Effector memory CD4-positive, alpha-beta T cell (primary cell): ENCODE results near the gene SUPT3H.

ENCODE experiments used
- DNase-seq, 3 donors: peaks; one replicate each; pipeline ENCODE4 v3.0.0-alpha.2; 2020
- H3K27ac ChIP-seq: 2 replicates; pipeline ENCODE4 v1.7.0; 2013; ENCODE audit warnings: mild to moderate bottlenecking, low read length, moderate library complexity; ENCODE audit not compliant: insufficient read depth, poor library complexity, severe bottlenecking
- H3K27me3 ChIP-seq: replicated peaks from 2 replicates; pipeline ENCODE4 v1.7.0; 2013; ENCODE audit warnings: mild to moderate bottlenecking, low read length; ENCODE audit not compliant: insufficient read depth, control insufficient read depth, poor library complexity, severe bottlenecking
- H3K36me3 ChIP-seq: 2 replicates; pipeline ENCODE4 v1.7.0; 2013; ENCODE audit warnings: mild to moderate bottlenecking, low read length, moderate library complexity; ENCODE audit not compliant: control insufficient read depth, insufficient read depth
- H3K4me1 ChIP-seq: 2 replicates; pipeline ENCODE4 v1.7.0; 2013; ENCODE audit warnings: low read length, mild to moderate bottlenecking; ENCODE audit not compliant: control insufficient read depth, insufficient read depth, poor library complexity, severe bottlenecking
- H3K4me3 ChIP-seq: 2 replicates; pipeline ENCODE4 v1.7.0; 2013; ENCODE audit warnings: low read length, low read depth, mild to moderate bottlenecking; ENCODE audit not compliant: insufficient read depth, poor library complexity, severe bottlenecking
- H3K9me3 ChIP-seq: 2 replicates; pipeline ENCODE4 v1.7.0; 2013; ENCODE audit warnings: mild to moderate bottlenecking, low read length, moderate library complexity; ENCODE audit not compliant: control insufficient read depth

The SUPT3H gene

GRCh38 chr6:44960898-44961297, 416.8 kb downstream of the SUPT3H start:
- H3K9me3 ChIP-seq, result no peaks in the 10 kb centered on the region
- H3K4me3 ChIP-seq, result no peak overlapping the region
- DNase-seq, result no peak
- no peak overlapping the region for H3K27ac ChIP-seq
- no peaks in the 10 kb centered on the region for H3K27me3 ChIP-seq
- H3K36me3 ChIP-seq, result no peaks in the 10 kb centered on the region
- no peaks in the 10 kb centered on the region for H3K4me1 ChIP-seq

GRCh38 chr6:44959651-44960050, 418.1 kb downstream of the SUPT3H start:
- no peaks in the 10 kb centered on the region for H3K9me3 ChIP-seq
- H3K4me1 ChIP-seq, result no peaks in the 10 kb centered on the region
- H3K27me3 ChIP-seq, result no peaks in the 10 kb centered on the region
- no peak for DNase-seq
- H3K36me3 ChIP-seq, result no peaks in the 10 kb centered on the region
- H3K27ac ChIP-seq, result no peak overlapping the region
- no peak overlapping the region for H3K4me3 ChIP-seq

GRCh38 chr6:44957156-44957555, 420.6 kb downstream of the SUPT3H start:
- H3K9me3 ChIP-seq, result no peaks in the 10 kb centered on the region
- H3K27me3 ChIP-seq, result no peaks in the 10 kb centered on the region
- H3K4me3 ChIP-seq, result no peak overlapping the region
- no peaks in the 10 kb centered on the region for H3K36me3 ChIP-seq
- no peak overlapping the region for H3K27ac ChIP-seq
- no peak for DNase-seq
- H3K4me1 ChIP-seq, result no peaks in the 10 kb centered on the region

- H3K9me3 ChIP-seq, result no peaks in the 10 kb centered on the region
- H3K27ac ChIP-seq, result no peak overlapping the region
- no peak for DNase-seq
- H3K36me3 ChIP-seq, result no peaks in the 10 kb centered on the region
- H3K4me1 ChIP-seq, result no peaks in the 10 kb centered on the region
- H3K27me3 ChIP-seq, result no peaks in the 10 kb centered on the region
- no peak overlapping the region for H3K4me3 ChIP-seq
Measured at GRCh38 chr6:44956396-44956795, 421.3 kb downstream of the SUPT3H start.

GRCh38 chr6:44955145-44955544, 422.6 kb downstream of the SUPT3H start:
- H3K36me3 ChIP-seq, result no peaks in the 10 kb centered on the region
- H3K27me3 ChIP-seq, result no peaks in the 10 kb centered on the region
- no peak overlapping the region for H3K27ac ChIP-seq
- no peaks in the 10 kb centered on the region for H3K9me3 ChIP-seq
- no peak overlapping the region for H3K4me3 ChIP-seq
- no peaks in the 10 kb centered on the region for H3K4me1 ChIP-seq
- DNase-seq, result no peak

- Histone ChIP-seq H3K27me3 (no peaks in the 10 kb centered on the region), H3K4me3 (no peak overlapping the region), H3K36me3 (no peaks in the 10 kb centered on the region), H3K9me3 (no peaks in the 10 kb centered on the region), H3K27ac (no peak overlapping the region), H3K4me1 (no peaks in the 10 kb centered on the region)
- no peak for DNase-seq
Measured at GRCh38 chr6:44954281-44954680, 423.5 kb downstream of the SUPT3H start.

- Histone ChIP-seq H3K27me3 (no peaks in the 10 kb centered on the region), H3K36me3 (no peaks in the 10 kb centered on the region), H3K9me3 (no peaks in the 10 kb centered on the region), H3K4me3 (no peak overlapping the region), H3K27ac (no peak overlapping the region), H3K4me1 (no peaks in the 10 kb centered on the region)
- no peak for DNase-seq
Measured at GRCh38 chr6:44951253-44951747, 426.4 kb downstream of the SUPT3H start.

GRCh38 chr6:44949596-44950201, 428.0 kb downstream of the SUPT3H start:
- Histone ChIP-seq H3K27me3 (no peaks in the 10 kb centered on the region), H3K4me1 (no peaks in the 10 kb centered on the region)

GRCh38 chr6:44943541-44943940, 434.2 kb downstream of the SUPT3H start:
- H3K36me3 ChIP-seq, result no peaks in the 10 kb centered on the region
- H3K27me3 ChIP-seq, result no peaks in the 10 kb centered on the region
- H3K27ac ChIP-seq, result no peak overlapping the region
- no peak overlapping the region for H3K4me3 ChIP-seq
- no peaks in the 10 kb centered on the region for H3K9me3 ChIP-seq
- no peak for DNase-seq
- H3K4me1 ChIP-seq, result no peaks in the 10 kb centered on the region

More at GRCh38 chr6:44949596-44950201, 428.0 kb downstream of the SUPT3H start:
- H3K9me3 ChIP-seq, result no peaks in the 10 kb centered on the region
- H3K36me3 ChIP-seq, result no peaks in the 10 kb centered on the region
- H3K27ac ChIP-seq, result no peak overlapping the region
- no peak overlapping the region for H3K4me3 ChIP-seq
- no peak for DNase-seq

GRCh38 chr6:44942798-44943197, 434.9 kb downstream of the SUPT3H start:
- no peak for DNase-seq
- no peaks in the 10 kb centered on the region for H3K36me3 ChIP-seq
- H3K4me1 ChIP-seq, result no peaks in the 10 kb centered on the region
- H3K27me3 ChIP-seq, result no peaks in the 10 kb centered on the region
- no peak overlapping the region for H3K4me3 ChIP-seq
- H3K9me3 ChIP-seq, result no peaks in the 10 kb centered on the region
- H3K27ac ChIP-seq, result no peak overlapping the region
